H1 (cell line): Measurements from ENCODE around the gene TBC1D30. TPM values are rescaled to one million over a fixed set of nuclear protein-coding genes. Genes with fewer than 3 reads are reported as not detected.

Source experiments
- CTCF ChIA-PET: fragments of 300-600 bp; sonication (Branson Sonifier 250); formaldehyde crosslinking; loops from one replicate; lab custom pipeline; 2021; ENCODE audit not compliant: partially characterized antibody; lab: Charles Lee
- POLR2A ChIA-PET: fragments of 300-600 bp; sonication (Branson Sonifier 250); formaldehyde crosslinking; loops from one replicate; lab custom pipeline; 2021; ENCODE audit warnings: inconsistent platforms; ENCODE audit not compliant: partially characterized antibody; lab: Charles Lee
- DNase-seq, 2 experiments: peaks; one replicate each; pipeline versions ENCODE4 v3.0.0 to v3.0.0-alpha.2; 2010 to 2022; ENCODE audit warnings: low spot score in 2 of 2, low read depth in 1 of 2, mixed read lengths in 1 of 2
- FAIRE-seq: peaks from 2 replicates; lab custom pipeline; 2011; peaks lifted over from hg19 to GRCh38; lab: Jason Lieb, UNC
- H2AFZ ChIP-seq: 2 replicates; pipeline ENCODE4 v1.8.1; 2012; ENCODE audit warnings: low read length, inconsistent platforms
- H2AK5ac ChIP-seq: 2 replicates; pipeline ENCODE4 v1.6.1; 2013; ENCODE audit warnings: low read depth, low read length
- H2BK120ac ChIP-seq: replicated peaks from 2 replicates; pipeline ENCODE3; 2013; ENCODE audit warnings: low read depth, low read length, inconsistent platforms
- H2BK12ac ChIP-seq: 2 replicates; pipeline ENCODE4 v1.6.1; 2013; ENCODE audit warnings: low read depth, low read length
- H2BK15ac ChIP-seq: 2 replicates; pipeline ENCODE4 v1.6.1; 2013; ENCODE audit warnings: low read length
- H2BK20ac ChIP-seq: 2 replicates; pipeline ENCODE4 v1.6.1; 2013; ENCODE audit warnings: low read length
- H2BK5ac ChIP-seq: 2 replicates; pipeline ENCODE4 v1.6.1; 2013; ENCODE audit warnings: low read depth, low read length
- H3K14ac ChIP-seq: 2 replicates; pipeline ENCODE4 v1.6.1; 2013; ENCODE audit warnings: inconsistent platforms; ENCODE audit not compliant: insufficient read length
- H3K18ac ChIP-seq: 2 replicates; pipeline ENCODE4 v1.6.1; 2013; ENCODE audit warnings: low read length; ENCODE audit errors: extremely low read depth
- H3K23ac ChIP-seq: 2 replicates; pipeline ENCODE4 v1.6.1; 2013; ENCODE audit warnings: inconsistent platforms; ENCODE audit not compliant: insufficient read length
- H3K23me2 ChIP-seq: 2 replicates; pipeline ENCODE4 v1.6.1; 2013; ENCODE audit warnings: low read depth, low read length
- H3K27ac ChIP-seq: 2 replicates; pipeline ENCODE4 v1.6.1; 2011; ENCODE audit warnings: low read depth, low read length, inconsistent platforms
- H3K27me3 ChIP-seq, 4 experiments: replicated peaks in 1 of 4; 1 replicate in 1 of 4; 2 replicates in 3 of 4; pipeline versions ENCODE4 v1.6.1 to v1.8.1; 2011 to 2013; ENCODE audit warnings: low read length in 3 of 4, mild to moderate bottlenecking in 3 of 4, inconsistent platforms in 2 of 4, mixed read lengths in 2 of 4, moderate library complexity in 1 of 4; ENCODE audit not compliant: control insufficient read depth in 3 of 4, insufficient read depth in 3 of 4; ENCODE audit errors: extremely low read depth in 1 of 4
- H3K36me3 ChIP-seq, 4 experiments: 2 replicates each; pipeline versions ENCODE4 v1.6.1 to v1.8.1; 2011 to 2013; ENCODE audit warnings: mild to moderate bottlenecking in 4 of 4, low read length in 3 of 4, moderate library complexity in 2 of 4, control low read depth in 1 of 4, inconsistent platforms in 1 of 4; ENCODE audit not compliant: insufficient read depth in 4 of 4, control insufficient read depth in 2 of 4
- H3K4ac ChIP-seq: replicated peaks from 2 replicates; pipeline ENCODE3; 2013; ENCODE audit warnings: low read length, low read depth, mixed read lengths, inconsistent platforms; ENCODE audit not compliant: insufficient read length
- H3K4me1 ChIP-seq, 4 experiments: replicated peaks in 1 of 4; 1 replicate in 1 of 4; 2 replicates in 3 of 4; pipeline versions ENCODE4 v1.6.1 to v1.8.1; 2011 to 2013; ENCODE audit warnings: low read length in 3 of 4, inconsistent platforms in 2 of 4, mixed read lengths in 1 of 4; ENCODE audit not compliant: insufficient read depth in 4 of 4, control insufficient read depth in 3 of 4
- H3K4me2 ChIP-seq, 2 experiments: 2 replicates each; pipeline versions ENCODE4 v1.6.1 to v1.8.1; 2011 to 2013; ENCODE audit warnings: low read depth in 2 of 2, low read length in 2 of 2, control low read depth in 1 of 2, inconsistent platforms in 1 of 2, mild to moderate bottlenecking in 1 of 2; ENCODE audit not compliant: insufficient read depth in 1 of 2
- H3K4me3 ChIP-seq, 4 experiments: fragments of 200-600, 300-600 bp in 1 of 4; sonication (generic), shearing (Covaris generic), sonication (Bioruptor Twin) in 1 of 4; 2 replicates each; pipeline versions ENCODE4 v1.5.1 to v1.8.1; 2011 to 2016; ENCODE audit warnings: low read length in 4 of 4, low read depth in 3 of 4, control low read depth in 2 of 4, inconsistent platforms in 2 of 4, mild to moderate bottlenecking in 2 of 4, mixed read lengths in 1 of 4, moderate library complexity in 1 of 4; ENCODE audit not compliant: insufficient read depth in 2 of 4; ENCODE audit errors: extremely low read depth in 1 of 4
- H3K56ac ChIP-seq: replicated peaks from 2 replicates; pipeline ENCODE3; 2013; ENCODE audit warnings: low read depth, mild to moderate bottlenecking, mixed read lengths, low read length, inconsistent platforms; ENCODE audit not compliant: insufficient read length
- H3K79me1 ChIP-seq: 2 replicates; pipeline ENCODE4 v1.6.1; 2013; ENCODE audit warnings: low read depth, low read length, control low read depth
- H3K79me2 ChIP-seq, 2 experiments: 2 replicates each; pipeline versions ENCODE4 v1.6.1 to v1.8.1; 2012 to 2013; ENCODE audit warnings: low read length in 2 of 2, mild to moderate bottlenecking in 2 of 2, inconsistent platforms in 1 of 2; ENCODE audit not compliant: insufficient read depth in 2 of 2, control insufficient read depth in 1 of 2
- H3K9ac ChIP-seq, 4 experiments: replicated peaks in 1 of 4; 1 replicate in 1 of 4; 2 replicates in 3 of 4; pipeline versions ENCODE4 v1.6.1 to v1.8.1; 2011 to 2013; ENCODE audit warnings: low read depth in 3 of 4, low read length in 3 of 4, control low read depth in 2 of 4, mild to moderate bottlenecking in 2 of 4, moderate library complexity in 2 of 4, inconsistent platforms in 1 of 4; ENCODE audit errors: extremely low read depth in 1 of 4
- H3K9me3 ChIP-seq, 2 experiments: 2 replicates each; pipeline versions ENCODE4 v1.6.1 to v1.8.1; 2012 to 2013; ENCODE audit warnings: mild to moderate bottlenecking in 2 of 2, moderate library complexity in 2 of 2, control low read depth in 1 of 2, inconsistent platforms in 1 of 2, low read depth in 1 of 2, low read length in 1 of 2, mixed read lengths in 1 of 2; ENCODE audit not compliant: insufficient read depth in 2 of 2
- H4K20me1 ChIP-seq, 2 experiments: replicated peaks in 1 of 2; 2 replicates each; pipeline versions ENCODE3 to v1.8.1; 2011 to 2013; ENCODE audit warnings: inconsistent platforms in 2 of 2, low read length in 2 of 2, mild to moderate bottlenecking in 1 of 2; ENCODE audit not compliant: insufficient read depth in 2 of 2, control insufficient read depth in 1 of 2
- H4K5ac ChIP-seq: 2 replicates; pipeline ENCODE4 v1.6.1; 2013; ENCODE audit warnings: low read length, low read depth, mixed read lengths, inconsistent platforms; ENCODE audit not compliant: insufficient read length
- H4K8ac ChIP-seq: 2 replicates; pipeline ENCODE4 v1.8.0; 2013; ENCODE audit warnings: mild to moderate bottlenecking, moderate library complexity, low read length, inconsistent platforms; ENCODE audit not compliant: insufficient read depth; ENCODE audit errors: extremely low read depth
- H4K91ac ChIP-seq: replicated peaks from 2 replicates; pipeline ENCODE3; 2013; ENCODE audit warnings: low read length, mixed read lengths, inconsistent platforms; ENCODE audit not compliant: insufficient read length
- ASH2L ChIP-seq: fragments of 200-600, 300-600 bp; sonication (generic); IDR thresholded peaks from one replicate; pipeline ENCODE4 v1.7.1; 2017; ENCODE audit warnings: low read length
- CBX5 ChIP-seq: fragments of 300-800, 300-1000 bp; sonication (generic); IDR thresholded peaks from 2 replicates; pipeline ENCODE4 v1.7.1; 2016; ENCODE audit warnings: antibody characterized with exemption, low read length, low read depth
- CEBPB ChIP-seq: IDR thresholded peaks from 2 replicates; pipeline ENCODE4 v1.6.1; 2012; ENCODE audit warnings: low read depth, low read length
- CTBP2 ChIP-seq: IDR thresholded peaks from 2 replicates; pipeline ENCODE4 v1.7.0; 2011; ENCODE audit warnings: borderline replicate concordance, mild to moderate bottlenecking, moderate library complexity, mixed read lengths, low read length; ENCODE audit not compliant: insufficient read depth, insufficient read length
- HDAC2 ChIP-seq, 2 experiments: fragments of 300-600 bp in 1 of 2; sonication (generic) in 1 of 2; IDR thresholded peaks; 2 replicates each; pipeline ENCODE4 v1.6.1; 2011 to 2012; ENCODE audit warnings: low read depth in 2 of 2, low read length in 2 of 2, mild to moderate bottlenecking in 2 of 2, moderate library complexity in 2 of 2, borderline replicate concordance in 1 of 2, inconsistent platforms in 1 of 2
- KDM1A ChIP-seq: fragments of 200-600, 300-600 bp; sonication (generic); IDR thresholded peaks from 2 replicates; pipeline ENCODE4 v1.7.1; 2016; ENCODE audit warnings: mild to moderate bottlenecking, low read length, borderline replicate concordance
- KDM5A ChIP-seq: fragments of 200-600 bp; IDR thresholded peaks from 2 replicates; pipeline ENCODE4 v1.7.1; 2012; ENCODE audit warnings: mild to moderate bottlenecking, low read length, inconsistent platforms, mixed read lengths
- PHF8 ChIP-seq: fragments of 200-600 bp; sonication (generic); conservative IDR thresholded peaks from 2 replicates; pipeline ENCODE4 v1.7.1; 2012; ENCODE audit warnings: low read depth, mild to moderate bottlenecking, inconsistent platforms, low read length, moderate library complexity
- POU5F1 ChIP-seq: IDR thresholded peaks from 2 replicates; pipeline ENCODE4 v1.6.1; 2011; ENCODE audit warnings: low read depth, mild to moderate bottlenecking, low read length, moderate library complexity
- WGBS, 2 experiments: shearing (Covaris generic) in 1 of 2; methylation state at CpG; one replicate each; pipeline versions ENCODE4 v1.1.6 to v1.1.7; 2013 to 2015; ENCODE audit warnings: low lambda C conversion rate in 2 of 2, mixed read lengths in 2 of 2, inconsistent platforms in 1 of 2, low coverage in 1 of 2, missing lambda C conversion rate in 1 of 2; ENCODE audit not compliant: insufficient replicate concordance in 2 of 2, insufficient coverage in 1 of 2, insufficient read length in 1 of 2; ENCODE audit errors: extremely low coverage in 1 of 2, missing lambda C conversion rate in 1 of 2; 5-methylcytosine and 5-hydroxymethylcytosine counted together
- polyA plus RNA-seq, 7 experiments: library from polyadenylated mRNA; depleted of rRNA in 3 of 7; stranded (reverse) in 5 of 7; unstranded in 2 of 7; fragments of >200 nt in 5 of 7; fragments of 200-250 nt in 2 of 7; gene quantifications; 1 replicate in 5 of 7; 2 replicates in 1 of 7; 4 replicates in 1 of 7; pipeline versions ENCODE4 v1.2.1 to v1.2.3, GENCODE V29; 2011 to 2013; ENCODE audit warnings: missing spikeins in 2 of 7, mixed read lengths in 2 of 7
- total RNA-seq: library from RNA; stranded (reverse); fragmentation: NEBNext Ultra II Directional; extraction: Animal tissue kit (Norgen Biotek cat#: 25700); gene quantifications from 2 replicates; pipeline ENCODE4 v1.2.1, GENCODE V29; 2021
- TF ChIP-seq, protein P1 (sequence below), 3 experiments: IDR thresholded peaks; 1 replicate in 2 of 3; 2 replicates in 1 of 3; pipeline versions ENCODE4 v1.5.1 to v1.6.1; 2011; ENCODE audit warnings: low read length in 3 of 3, mild to moderate bottlenecking in 3 of 3, inconsistent platforms in 2 of 3, low read depth in 1 of 3, moderate library complexity in 1 of 3; ENCODE audit not compliant: insufficient read depth in 1 of 3; ENCODE audit errors: control extremely low read depth in 1 of 3

The TBC1D30 gene
- total and polyA plus RNA-seq, 2 of the 8 experiments (the other 6 are each of a cell fraction or from before 2014, with no cell fraction given) = 2.8 to 5.5 TPM

GRCh38 chr12:64875186-64875585 lies 50.7 kb downstream of the TBC1D30 start:
- no peaks in the 10 kb centered on the region for H3K4me1 ChIP-seq
- no peak overlapping the region for H3K23ac ChIP-seq
- H3K4me2 ChIP-seq = no peak overlapping the region
- no peaks in the 10 kb centered on the region for H4K20me1 ChIP-seq
- POLR2A ChIA-PET = no interaction called here
- H3K79me2 ChIP-seq = no peaks in the 10 kb centered on the region
- no peak overlapping the region for H3K14ac ChIP-seq
- H3K27ac ChIP-seq = no peak overlapping the region
- no peak overlapping the region for H2BK20ac ChIP-seq
- no peak overlapping the region for H2BK5ac ChIP-seq
- H3K4me3 ChIP-seq = no peak overlapping the region
- no peaks in the 10 kb centered on the region; the same call in 1 of the 2 replicates for H3K23me2 ChIP-seq
- no peak overlapping the region for H3K4ac ChIP-seq
- no peak overlapping the region for H4K5ac ChIP-seq
- H3K56ac ChIP-seq = no peak overlapping the region
- H3K9me3 ChIP-seq = no peaks in the 10 kb centered on the region
- no peak overlapping the region for H2BK120ac ChIP-seq
- H4K91ac ChIP-seq = no peak overlapping the region
- H2AFZ ChIP-seq = no peak overlapping the region
- H3K79me1 ChIP-seq = no peaks in the 10 kb centered on the region
- no peak for FAIRE-seq
- H2AK5ac ChIP-seq = no peak overlapping the region
- no peak overlapping the region for H2BK15ac ChIP-seq
- no peak overlapping the region for H3K18ac ChIP-seq
- H3K27me3 ChIP-seq = no peaks in the 10 kb centered on the region
- no peaks in the 10 kb centered on the region for H3K36me3 ChIP-seq
- no peak overlapping the region for H3K9ac ChIP-seq
- CTCF ChIA-PET = interaction anchor here (0.9 to 3.0 kb wide), 8 partner anchors 9 to 257 kb away, joined by 3 to 14 read pairs (median 4); no protein-coding TSS in a partner anchor
- no peak overlapping the region; the same call in 1 of the 2 replicates for H4K8ac ChIP-seq
- DNase-seq = no peak
- WGBS, 2 experiments = 95% methylated on average over 17 of the region's 17 CpGs; no CpG with 5 or more reads in 1 of the 2 experiments
- no peak overlapping the region for H2BK12ac ChIP-seq
- TF ChIP-seq POU5F1 (no peak), CBX5 (no peak), KDM1A (no peak), CTBP2 (no peak), CEBPB (no peak), PHF8 (no peak), HDAC2 (IDR thresholded peaks at IDR 0.05; ENCODE audit: borderline replicate concordance in 1 of 2, low read depth in 2 of 2, low read length in 2 of 2) (no peak), KDM5A (no peak), ASH2L (no peak)
- TF ChIP-seq, protein P1, sequence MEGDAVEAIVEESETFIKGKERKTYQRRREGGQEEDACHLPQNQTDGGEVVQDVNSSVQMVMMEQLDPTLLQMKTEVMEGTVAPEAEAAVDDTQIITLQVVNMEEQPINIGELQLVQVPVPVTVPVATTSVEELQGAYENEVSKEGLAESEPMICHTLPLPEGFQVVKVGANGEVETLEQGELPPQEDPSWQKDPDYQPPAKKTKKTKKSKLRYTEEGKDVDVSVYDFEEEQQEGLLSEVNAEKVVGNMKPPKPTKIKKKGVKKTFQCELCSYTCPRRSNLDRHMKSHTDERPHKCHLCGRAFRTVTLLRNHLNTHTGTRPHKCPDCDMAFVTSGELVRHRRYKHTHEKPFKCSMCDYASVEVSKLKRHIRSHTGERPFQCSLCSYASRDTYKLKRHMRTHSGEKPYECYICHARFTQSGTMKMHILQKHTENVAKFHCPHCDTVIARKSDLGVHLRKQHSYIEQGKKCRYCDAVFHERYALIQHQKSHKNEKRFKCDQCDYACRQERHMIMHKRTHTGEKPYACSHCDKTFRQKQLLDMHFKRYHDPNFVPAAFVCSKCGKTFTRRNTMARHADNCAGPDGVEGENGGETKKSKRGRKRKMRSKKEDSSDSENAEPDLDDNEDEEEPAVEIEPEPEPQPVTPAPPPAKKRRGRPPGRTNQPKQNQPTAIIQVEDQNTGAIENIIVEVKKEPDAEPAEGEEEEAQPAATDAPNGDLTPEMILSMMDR (IDR thresholded peaks at IDR 0.05; ENCODE audit: control extremely low read depth in 1 of 3, insufficient read depth in 1 of 3, low read depth in 1 of 3, low read length in 3 of 3) = no peak
